Activated T-cell treated with anti-CD3 and anti-CD28 coated beads for 24 hours (primary cell): ENCODE measurements around the gene ELOVL6.
"Not testable (repeated sequence)": the region's sequence is repeated elsewhere in the genome, so short reads cannot be mapped to it uniquely, and the experiment has no call there.

ENCODE experiments used
- DNase-seq: peaks from one replicate; pipeline ENCODE4 v3.0.0-alpha.2; 2020; ENCODE audit warnings: low read depth

The ELOVL6 gene

DNA sequence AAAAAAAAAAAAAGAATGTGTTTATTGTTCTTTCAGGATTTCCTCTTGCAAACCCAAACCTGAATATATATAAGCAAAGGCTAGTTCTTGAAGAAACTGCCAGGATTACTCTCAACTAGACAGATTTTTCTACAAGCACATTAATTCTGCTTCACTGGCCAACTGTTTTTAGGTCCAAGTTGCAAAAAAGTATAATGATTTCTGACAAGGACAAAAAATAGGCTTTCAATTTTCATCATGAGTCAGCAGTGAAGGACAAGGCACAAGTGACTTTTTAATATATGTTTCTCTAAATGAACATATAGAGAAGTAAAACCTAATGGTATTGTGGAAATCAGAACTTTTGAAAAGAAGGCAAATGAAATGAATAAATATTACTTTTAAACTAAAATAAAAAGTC is 73.7 kb downstream of the ELOVL6 start:
- DNase-seq = no peak

DNA sequence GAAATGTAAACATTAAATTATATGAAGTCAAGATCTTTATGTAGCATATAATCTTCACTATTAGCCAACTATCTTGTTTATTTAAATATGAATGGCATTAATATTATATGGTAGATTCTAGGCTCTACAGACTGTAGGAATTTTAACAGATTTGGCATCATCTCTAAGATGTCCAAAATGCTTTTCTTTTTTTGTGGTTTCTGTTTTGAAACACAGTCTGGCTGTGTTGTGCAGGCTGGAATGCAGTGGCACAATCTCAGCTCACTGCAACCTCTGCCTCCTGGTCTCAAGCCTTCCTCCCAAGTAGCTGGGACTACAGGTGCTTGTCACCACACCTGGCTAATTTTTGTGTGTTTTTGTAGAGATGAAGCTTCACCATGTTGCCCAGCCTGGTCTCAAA is 76.2 kb downstream of the ELOVL6 start:
- DNase-seq = no peak

DNA sequence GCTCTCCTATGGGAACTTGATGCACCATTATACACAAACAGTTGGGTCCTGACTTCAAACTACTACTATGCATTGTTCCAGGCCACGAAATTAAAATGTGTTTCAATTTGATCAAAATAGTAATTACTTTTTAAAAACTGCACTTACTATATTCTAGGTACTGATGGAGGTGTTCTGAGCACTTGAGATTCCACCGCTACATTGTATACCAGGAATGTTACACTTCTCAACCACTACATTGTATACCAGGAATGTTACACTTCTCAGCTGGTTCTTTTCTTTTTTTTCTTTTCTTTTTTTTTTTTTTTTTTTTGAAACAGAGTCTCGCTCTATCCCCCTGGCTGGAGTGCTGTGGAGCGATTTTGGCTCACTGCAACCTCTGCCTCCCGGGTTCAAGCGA is 77.9 kb downstream of the ELOVL6 start:
- DNase-seq = no peak

DNA sequence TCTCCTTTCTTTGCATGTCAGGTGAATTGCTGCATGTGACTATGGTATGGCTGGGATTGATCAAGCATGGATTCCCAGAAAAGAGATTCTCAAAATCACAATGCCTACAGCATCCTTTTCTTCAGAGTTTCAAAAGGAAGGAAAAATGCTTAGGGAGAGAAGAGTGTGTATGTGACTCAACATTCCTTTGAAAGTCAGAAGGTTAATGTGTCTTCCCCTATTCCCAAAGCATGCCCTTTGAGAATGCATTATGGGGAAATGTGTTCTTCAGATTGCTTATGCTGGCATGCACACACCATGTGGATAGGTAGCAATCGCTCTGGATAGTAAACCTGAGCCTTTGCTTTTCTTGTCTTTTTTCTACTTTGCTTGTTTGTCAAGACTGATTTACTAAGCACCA is 78.5 kb downstream of the ELOVL6 start:
- DNase-seq = no peak

DNA sequence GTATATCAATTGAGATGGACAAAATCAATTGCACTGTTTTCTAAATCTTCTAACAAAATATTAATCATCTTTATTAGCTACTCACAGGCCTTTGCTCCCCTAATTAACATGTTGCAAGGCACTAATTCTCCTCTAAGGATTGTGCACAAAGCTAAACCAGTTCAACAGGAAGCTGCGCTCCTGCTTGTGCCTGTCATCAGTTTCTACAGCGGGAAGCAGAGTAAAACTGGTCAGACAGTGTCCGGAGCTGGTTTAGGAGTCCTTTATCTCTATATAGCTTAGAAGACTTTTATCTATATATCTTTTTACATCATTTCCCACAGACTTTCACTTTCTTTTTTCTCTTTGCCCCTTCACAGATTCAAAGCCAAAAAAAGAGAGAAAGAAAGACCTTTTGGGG is 79.1 kb downstream of the ELOVL6 start:
- no peak for DNase-seq

DNA sequence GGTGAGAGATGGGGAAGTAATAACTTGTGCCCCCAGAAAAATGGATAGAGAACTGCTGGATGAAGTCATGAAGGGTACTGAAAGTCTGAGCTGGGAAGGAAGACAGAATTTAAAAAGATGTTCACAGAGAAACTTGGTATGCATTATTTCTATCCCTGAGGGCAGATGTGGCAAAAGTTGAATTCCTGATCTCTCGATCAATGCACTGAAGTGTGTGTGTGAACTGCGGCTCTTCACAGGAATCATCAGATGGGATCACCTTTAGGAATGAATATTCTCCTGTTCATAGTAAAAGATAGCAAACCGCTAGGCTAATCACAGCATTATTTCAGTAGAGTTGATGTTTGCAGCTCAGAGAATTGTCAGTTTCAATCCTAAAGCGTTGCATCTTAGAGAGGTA is 86.4 kb downstream of the ELOVL6 start:
- no peak for DNase-seq

DNA sequence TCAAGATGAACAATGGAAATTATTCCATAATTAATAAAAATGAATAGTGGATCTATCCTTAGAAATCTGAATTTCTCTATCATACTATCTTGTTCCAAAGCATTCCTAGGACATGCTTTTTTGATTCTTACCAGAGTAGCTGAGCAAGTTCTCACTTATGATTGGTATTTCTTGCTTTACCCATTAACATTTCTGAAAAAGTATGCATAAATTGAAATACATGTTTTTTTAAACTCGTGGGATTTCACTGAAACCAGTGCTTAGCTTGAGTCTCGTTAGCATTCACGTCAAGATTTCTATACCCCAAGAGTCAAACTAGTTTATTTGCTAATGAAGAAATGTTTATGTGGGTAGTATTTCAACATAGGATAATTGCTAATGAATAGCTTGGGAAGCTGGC is 89.0 kb downstream of the ELOVL6 start:
- no peak for DNase-seq

DNA sequence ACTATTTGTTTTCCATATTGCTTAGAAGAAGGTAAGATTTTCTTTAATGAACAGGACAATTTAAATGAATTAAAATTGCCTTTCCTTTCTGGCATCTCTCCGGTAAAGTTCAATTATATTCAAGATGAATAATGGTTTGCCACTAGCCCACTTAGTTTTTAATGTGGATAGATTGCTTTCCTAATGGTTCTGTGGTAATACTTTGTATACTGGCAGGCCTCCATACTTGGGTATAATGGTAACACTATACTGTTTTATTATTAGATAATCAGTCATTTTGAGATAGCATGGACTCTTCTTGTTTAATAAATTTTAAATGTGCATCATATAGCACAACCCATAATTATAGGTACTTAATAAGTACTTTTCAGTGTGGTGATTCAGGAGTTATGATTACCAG is 89.5 kb downstream of the ELOVL6 start:
- DNase-seq = no peak

DNA sequence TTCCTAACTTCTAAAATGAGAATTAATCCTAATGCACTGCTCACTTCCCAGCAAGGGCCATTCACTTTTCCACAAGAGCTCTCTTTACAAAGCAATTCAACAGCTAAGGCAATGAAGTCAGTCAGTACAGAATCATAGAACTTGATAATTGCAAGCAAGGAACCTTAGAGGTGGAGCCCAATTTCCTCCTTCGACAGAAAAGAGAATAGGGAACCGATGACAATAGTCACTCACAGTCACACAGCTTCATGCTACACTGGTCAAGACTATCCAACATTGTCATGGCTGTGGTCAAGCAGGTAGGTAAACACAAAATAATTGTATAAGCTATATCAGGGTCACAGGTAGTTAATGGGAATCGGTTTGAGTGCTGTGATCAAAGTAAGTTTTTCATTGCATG is 90.0 kb downstream of the ELOVL6 start:
- DNase-seq = no peak

DNA sequence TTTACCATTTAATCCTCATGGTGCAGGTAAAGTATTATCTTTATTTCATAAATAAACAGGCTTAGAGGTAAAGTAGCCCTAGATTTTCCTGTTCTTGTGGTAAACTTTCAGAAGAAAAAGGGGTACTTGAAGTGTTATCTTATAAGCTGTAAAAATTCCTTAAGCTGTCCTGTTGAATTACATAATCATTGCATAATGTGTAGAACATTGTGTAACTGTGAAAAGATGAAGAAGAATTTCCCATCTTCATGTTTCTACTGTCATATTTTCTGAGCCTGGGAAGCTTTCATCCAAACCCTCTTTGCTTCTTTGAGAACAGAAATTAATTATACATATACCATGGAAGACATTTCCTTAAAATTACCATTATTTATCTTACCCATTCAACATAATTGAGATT is 90.5 kb downstream of the ELOVL6 start:
- no peak for DNase-seq

DNA sequence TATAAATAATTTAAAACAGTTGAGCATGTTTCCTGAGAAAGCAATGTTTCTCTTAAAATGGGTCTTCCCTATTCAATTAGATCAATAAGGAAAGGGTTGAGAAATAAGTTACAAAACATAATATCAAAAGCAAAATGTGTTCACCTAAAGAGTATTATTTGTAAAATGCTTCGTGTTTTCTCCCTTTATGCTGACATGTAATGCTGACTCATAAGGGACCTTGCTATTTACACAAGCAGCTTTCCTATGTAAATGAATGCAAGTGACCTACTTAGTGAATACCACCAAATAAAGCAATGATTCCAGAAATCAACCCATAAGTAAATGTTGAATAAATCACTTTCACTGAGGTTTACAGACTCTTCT is 91.5 kb downstream of the ELOVL6 start:
- no peak for DNase-seq

DNA sequence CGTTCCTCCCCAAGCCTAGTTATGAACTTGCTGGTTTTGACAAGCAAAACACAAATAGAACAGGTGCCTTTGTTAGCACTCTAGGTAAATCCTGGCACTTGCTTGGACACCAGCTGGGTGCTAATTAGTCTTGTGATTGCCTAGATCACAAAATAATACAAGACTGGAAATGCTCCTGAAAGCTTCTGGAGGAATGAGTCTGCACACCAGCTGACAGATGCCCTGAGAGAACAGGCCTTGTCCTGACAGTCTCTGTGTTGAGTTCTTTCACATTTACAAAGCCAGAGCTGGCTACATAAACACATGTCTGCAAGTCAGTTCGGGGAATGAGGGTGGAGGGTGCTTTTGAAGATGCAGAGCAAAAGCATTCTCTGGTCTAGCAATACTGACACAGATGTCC is 93.8 kb downstream of the ELOVL6 start:
- DNase-seq = no peak

DNA sequence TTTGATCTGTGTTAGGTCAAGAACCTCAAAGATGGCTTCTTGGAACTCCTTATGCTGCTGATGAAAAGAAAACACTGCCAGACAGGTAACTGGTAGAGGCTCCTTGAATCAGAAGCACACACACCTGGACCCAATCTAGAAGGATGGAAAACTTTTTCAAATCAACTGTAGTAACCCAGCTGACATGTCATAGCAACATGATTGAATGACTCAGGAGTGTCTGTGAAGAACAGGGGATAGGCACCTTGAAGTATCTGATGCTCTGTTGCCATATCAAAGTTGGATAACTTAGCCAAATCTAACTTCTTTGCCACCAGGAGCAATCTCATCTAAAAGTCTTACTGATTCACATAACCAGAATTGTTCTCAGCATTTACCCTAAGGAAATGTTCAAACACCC is 98.8 kb downstream of the ELOVL6 start:
- no peak for DNase-seq

DNA sequence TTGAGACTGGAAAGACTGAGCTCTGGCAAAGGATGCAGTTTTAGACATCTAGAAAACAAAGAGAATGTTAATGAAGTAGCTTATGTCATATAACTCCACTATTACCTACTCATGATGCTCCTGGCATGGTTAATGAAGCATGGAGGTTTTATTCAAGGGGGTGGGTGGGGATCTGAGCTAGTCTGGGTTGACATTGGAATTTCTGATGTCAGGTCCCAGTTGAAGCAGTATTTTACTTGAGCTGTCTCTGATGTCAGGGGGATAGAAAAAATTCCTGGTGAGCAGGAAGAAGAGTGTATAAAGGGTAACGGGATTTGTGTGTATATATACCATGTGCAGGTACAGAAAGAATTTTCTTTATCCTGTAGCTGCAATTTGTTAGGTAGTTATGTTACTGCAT is 102.0 kb downstream of the ELOVL6 start:
- DNase-seq = no peak

DNA sequence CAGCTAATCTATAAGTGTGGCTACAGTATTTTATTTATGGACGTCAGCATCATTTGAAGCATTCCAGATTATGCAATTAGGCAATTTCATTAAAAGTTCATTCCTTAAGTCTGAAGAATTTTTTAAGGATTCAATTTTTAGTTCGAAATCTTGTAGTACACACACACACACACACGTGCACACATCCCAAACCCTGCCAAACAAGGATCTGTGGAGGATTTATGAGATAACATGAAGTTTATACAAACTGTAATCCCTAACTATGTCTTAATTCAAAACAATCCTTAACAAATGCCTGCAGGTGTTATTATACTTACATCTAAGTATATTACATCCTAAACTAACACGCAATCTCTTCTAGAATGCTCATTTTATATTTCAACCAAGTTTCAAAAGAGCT is 105.8 kb downstream of the ELOVL6 start:
- DNase-seq = no peak

DNA sequence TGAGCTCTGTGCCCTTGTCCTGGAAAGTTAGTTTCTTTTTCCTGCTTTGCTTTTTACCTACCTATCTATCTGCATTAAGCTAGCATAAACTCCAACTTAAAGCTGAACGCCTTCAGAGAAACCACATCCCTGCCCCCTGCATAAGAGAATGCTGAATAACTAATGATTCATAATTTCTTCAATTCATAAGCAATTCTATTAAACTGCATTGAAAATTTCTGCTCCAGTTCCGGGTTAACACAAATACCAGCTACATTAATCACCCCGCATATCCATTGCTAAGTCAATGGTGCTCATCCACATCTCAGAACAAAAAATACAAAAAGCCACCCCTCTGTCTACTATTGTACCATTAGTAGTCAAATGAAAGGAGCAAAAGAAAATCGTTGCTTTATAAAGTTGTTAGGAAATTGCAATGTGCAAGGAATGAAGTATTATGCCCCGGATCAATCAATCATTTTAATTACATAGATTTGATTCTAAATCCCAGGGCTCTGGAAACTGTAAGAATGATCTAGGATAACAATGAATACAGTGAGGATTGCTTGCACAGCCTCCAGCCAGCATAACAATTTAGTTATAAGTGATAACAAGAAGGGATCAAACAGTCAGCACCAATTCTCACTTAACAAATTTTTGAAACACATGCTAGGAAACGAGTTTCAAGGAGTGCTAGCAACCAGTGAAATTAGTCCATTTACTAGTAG is 106.8 kb downstream of the ELOVL6 start:
- DNase-seq = no peak

DNA sequence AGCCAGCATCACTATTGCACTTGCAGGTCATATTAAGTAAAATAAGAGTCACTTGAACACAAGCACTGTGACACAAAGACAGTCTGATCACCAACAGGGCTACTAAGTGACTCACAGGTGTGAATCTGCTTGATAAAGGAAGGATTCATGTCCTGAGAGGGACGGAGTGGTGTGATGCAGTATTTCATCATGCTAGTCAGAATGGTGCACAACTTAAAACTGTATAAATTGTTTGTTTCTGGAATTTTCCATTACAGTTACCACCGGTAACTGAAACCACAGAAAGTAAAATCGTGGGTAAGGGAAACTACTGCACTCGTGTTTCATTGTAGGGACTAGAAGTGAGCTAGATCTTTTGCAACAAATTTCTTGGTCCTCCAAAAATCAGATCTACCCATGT is 109.7 kb downstream of the ELOVL6 start:
- peak; percentile 22 for DNase-seq

DNA sequence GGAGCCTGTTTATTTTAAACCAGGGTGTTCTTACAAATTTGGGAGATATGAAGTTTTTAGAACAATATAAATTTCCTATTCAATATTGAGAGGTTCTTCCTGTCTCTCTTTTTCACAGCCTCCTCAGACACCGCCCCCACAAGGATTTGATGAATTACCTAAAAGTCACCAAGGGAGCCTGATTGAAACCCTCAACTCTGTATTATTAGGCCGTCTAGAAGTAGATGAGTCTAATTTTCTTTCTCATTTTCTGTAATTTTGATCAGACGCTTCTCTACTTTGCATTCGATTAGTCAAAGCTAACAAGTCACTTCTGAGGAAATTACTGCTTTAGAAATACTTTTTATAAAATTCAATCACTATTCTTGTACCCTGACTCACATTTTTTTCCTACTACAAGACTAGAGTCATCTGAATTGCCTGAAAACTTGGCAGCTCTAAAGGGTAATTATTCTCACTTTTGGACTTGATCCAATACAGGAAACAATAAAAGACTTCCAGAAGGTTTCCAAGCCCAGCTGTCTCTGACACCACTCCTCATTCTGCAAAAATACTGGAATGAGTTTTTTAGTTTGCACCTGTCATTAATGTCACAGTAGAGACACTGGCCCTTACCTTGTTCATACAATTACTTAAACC is 111.2 kb downstream of the ELOVL6 start:
- no peak for DNase-seq

DNA sequence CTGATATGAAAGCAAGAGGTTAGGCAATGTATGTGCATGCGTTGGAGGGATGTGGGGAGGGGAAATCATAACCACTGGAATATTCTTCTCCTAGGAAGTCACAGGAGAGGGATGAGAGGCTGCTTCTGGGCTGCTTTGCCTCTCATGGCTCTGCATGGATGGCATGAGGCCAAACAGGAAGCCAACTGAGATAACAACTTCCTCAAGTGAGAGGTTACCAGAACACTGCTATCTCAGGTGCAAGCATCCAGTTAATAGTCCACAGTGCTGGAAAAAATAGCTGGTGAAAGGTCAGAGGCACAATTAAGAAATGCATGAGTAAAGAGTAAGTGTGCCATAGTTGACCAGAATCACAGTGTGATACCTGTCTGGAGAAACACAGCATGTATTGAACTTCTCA is 113.3 kb downstream of the ELOVL6 start:
- DNase-seq = no peak

DNA sequence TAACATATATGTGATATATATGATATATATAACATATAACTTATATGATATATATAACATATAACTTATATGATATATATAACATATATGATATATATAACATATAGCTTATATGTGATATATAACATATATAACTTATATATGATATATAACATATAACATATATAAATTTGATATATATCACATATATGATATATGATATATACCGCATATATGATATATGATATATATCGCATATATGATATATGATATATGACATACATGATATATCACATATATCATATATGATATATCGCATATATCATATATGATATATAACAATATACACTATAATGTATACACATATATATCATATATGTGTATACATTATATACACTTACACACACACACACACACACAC is 114.3 kb downstream of the ELOVL6 start:
- no peak for DNase-seq

DNA sequence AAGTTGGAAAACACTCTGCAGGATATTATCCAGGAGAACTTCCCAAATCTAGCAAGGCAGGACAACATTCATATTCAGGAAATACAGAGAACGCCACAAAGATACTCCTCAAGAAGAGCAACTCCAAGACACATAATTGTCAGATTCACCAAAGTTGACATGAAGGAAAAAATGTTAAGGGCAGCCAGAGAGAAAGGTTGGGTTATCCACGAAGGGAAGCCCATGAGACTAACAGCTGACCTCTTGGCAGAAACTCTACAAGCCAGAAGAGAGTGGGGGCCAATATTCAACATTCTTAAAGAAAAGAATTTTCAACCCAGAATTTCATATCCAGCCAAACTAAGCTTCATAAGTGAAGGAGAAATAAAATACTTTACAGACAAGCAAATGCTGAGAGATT is 120.3 kb downstream of the ELOVL6 start:
- DNase-seq = not testable (repeated sequence)

DNA sequence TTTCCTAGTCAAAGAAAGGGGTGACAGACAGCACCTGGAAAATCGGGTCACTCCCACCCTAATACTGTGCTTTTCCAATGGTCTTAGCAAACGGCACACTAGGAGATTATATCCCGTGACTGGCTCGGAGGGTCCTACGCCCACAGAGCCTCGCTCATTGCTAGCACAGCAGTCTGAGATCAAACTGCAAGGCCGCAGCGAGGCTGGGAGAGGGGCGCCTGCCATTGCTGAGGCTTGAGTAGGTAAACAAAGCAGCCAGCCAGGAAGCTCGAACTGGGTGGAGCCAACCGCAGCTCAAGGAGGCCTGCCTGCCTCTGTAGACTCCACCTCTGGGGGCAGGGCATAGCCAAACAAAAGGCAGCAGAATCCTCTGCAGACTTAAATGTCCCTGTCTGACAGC is 121.6 kb downstream of the ELOVL6 start:
- DNase-seq = not testable (repeated sequence)

DNA sequence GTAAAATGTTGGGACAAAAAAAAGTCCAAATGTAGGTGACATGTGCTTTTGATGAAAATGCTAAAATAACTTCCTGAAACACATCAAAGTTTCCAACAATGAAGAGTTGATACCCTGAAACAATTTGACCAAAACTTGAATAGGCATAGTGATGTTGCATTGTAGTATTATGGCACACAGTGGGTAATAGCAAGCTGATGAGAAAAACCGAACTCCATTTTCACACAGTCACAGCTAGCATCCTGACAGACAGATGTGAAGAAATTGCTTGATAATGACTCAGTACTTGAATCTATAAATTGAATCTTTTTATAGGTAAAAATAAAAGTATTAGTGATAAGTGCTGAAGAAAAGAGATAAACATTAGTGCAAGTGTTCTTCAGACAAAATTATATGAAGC is 122.5 kb downstream of the ELOVL6 start:
- no peak for DNase-seq

DNA sequence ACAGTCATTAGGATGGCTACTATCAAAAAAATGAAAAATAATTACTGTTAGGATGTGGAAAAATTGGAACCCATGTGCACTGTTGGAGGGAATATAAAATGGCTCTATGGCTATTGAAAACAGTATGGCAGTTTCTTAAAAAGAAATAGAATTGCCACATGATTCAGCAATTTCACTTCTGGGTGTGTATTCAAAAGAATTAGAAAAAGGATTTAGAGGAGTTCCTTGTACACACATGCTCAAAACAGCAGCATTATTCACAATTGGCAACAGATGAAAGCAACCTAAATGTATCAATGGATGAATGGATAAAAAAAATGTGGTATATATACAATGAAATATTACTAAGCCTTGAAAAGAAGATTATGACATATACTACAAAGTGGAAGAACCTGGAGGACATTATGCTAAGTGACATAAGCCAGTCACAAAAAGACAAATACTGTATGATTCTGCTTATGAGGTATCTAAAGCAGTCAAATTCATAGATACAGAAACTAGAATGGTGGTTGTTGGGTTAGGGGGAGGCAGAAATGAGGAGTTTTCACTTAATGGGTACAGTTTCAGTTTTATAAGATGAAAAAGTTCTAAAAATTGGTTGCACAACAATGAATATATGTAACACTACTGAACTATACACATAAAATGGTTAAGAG is 123.2 kb downstream of the ELOVL6 start:
- no peak for DNase-seq
